Ovary (tissue), 3 donors: ENCODE measurements around the gene C16orf87.

ENCODE experiments used
- EP300 ChIP-seq: sonication (generic); formaldehyde crosslinking; IDR thresholded peaks from one replicate; pipeline ENCODE4 v1.6.1; 2017; ENCODE audit warnings: antibody characterized with exemption
- TF ChIP-seq, protein P1 (sequence below), 3 donors: fragments of 450-650 bp in 2 of 3; fragments of 200-600 bp in 1 of 3; IDR thresholded peaks; one replicate each; pipeline versions ENCODE4 v1.5.1 to v1.8.0; 2016 to 2022; ENCODE audit warnings: antibody characterized with exemption in 3 of 3, mild to moderate bottlenecking in 1 of 3
- donor health status: DM: no; HTN: no; CAD: no.

- TF ChIP-seq, protein P1, sequence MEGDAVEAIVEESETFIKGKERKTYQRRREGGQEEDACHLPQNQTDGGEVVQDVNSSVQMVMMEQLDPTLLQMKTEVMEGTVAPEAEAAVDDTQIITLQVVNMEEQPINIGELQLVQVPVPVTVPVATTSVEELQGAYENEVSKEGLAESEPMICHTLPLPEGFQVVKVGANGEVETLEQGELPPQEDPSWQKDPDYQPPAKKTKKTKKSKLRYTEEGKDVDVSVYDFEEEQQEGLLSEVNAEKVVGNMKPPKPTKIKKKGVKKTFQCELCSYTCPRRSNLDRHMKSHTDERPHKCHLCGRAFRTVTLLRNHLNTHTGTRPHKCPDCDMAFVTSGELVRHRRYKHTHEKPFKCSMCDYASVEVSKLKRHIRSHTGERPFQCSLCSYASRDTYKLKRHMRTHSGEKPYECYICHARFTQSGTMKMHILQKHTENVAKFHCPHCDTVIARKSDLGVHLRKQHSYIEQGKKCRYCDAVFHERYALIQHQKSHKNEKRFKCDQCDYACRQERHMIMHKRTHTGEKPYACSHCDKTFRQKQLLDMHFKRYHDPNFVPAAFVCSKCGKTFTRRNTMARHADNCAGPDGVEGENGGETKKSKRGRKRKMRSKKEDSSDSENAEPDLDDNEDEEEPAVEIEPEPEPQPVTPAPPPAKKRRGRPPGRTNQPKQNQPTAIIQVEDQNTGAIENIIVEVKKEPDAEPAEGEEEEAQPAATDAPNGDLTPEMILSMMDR (IDR thresholded peaks at IDR 0.05), result no peak
- TF ChIP-seq EP300, result no peak
Observed at GRCh38 chr16:46852130-46852529, 21.1 kb upstream of the C16orf87 start.
